HUES48 (cell line): ENCODE measurements around the gene MINDY3.

Source experiments
- H3K27ac ChIP-seq: one replicate; pipeline ENCODE4 v1.7.0; 2013; ENCODE audit warnings: low read depth, low read length, inconsistent platforms
- H3K27me3 ChIP-seq: 2 replicates; pipeline ENCODE4 v1.6.1; 2013; ENCODE audit warnings: mild to moderate bottlenecking, low read length; ENCODE audit not compliant: control insufficient read depth, insufficient read depth
- H3K36me3 ChIP-seq: 2 replicates; pipeline ENCODE4 v1.6.1; 2013; ENCODE audit warnings: low read length; ENCODE audit not compliant: control insufficient read depth, insufficient read depth
- H3K4me1 ChIP-seq: 2 replicates; pipeline ENCODE4 v1.6.1; 2013; ENCODE audit warnings: mild to moderate bottlenecking, low read length; ENCODE audit not compliant: control insufficient read depth, insufficient read depth
- H3K4me3 ChIP-seq: 2 replicates; pipeline ENCODE4 v1.5.1; 2013; ENCODE audit warnings: mild to moderate bottlenecking, low read depth, low read length
- H3K9ac ChIP-seq: 2 replicates; pipeline ENCODE4 v1.6.1; 2013; ENCODE audit warnings: mild to moderate bottlenecking, low read depth, low read length, moderate library complexity
- H3K9me3 ChIP-seq: 2 replicates; pipeline ENCODE4 v1.6.1; 2013; ENCODE audit warnings: low read length; ENCODE audit not compliant: control insufficient read depth, insufficient read depth

MINDY3 gene

DNA sequence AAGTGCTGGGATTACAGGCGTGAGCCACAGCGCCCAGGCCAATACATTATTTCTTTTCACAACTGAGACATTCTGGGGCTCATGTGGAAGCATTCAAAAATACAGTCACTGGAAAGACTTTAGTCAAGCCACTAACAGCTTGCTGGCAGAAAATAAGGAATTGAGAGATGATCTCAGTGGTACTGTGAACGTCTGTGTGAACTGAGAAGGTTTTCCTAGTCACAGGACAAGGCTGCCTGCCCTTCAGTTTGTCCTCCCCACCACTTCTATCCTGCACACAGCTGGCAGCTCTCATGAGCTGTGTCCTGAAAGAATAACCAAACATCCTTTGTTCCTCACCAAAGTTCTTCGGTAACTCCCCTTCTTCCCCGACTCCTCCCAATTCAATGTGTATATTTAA, 109.3 kb downstream of the MINDY3 start:
- Histone ChIP-seq H3K4me3 (no peak overlapping the region), H3K27me3 (no peaks in the 10 kb centered on the region), H3K4me1 (no peaks in the 10 kb centered on the region), H3K36me3 (no peaks in the 10 kb centered on the region), H3K9me3 (no peaks in the 10 kb centered on the region), H3K9ac (no peak overlapping the region), H3K27ac (no peak overlapping the region)

DNA sequence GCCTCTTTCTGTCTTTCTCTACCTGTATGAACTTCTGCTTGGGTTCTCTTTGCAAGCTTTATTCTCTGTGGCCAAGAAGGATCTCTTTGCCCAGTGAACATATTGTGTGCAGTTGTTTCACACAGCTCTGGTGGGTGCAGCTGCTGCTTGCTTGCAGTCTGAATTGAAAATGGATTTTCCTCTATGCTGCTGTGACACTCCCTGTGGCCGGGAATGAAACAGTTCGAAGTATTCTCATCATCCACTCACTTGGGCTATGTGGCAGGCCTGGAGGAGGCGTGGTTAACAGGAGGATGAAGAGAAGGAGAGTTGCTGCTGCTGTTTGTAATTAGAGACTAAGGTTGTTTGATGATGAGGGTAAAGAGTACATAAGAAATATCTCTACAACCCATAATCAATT, 112.2 kb downstream of the MINDY3 start:
- Histone ChIP-seq H3K4me3 (no peak overlapping the region), H3K36me3 (no peaks in the 10 kb centered on the region), H3K4me1 (no peaks in the 10 kb centered on the region), H3K27me3 (no peaks in the 10 kb centered on the region), H3K9ac (no peak overlapping the region), H3K9me3 (no peaks in the 10 kb centered on the region), H3K27ac (no peak overlapping the region)

DNA sequence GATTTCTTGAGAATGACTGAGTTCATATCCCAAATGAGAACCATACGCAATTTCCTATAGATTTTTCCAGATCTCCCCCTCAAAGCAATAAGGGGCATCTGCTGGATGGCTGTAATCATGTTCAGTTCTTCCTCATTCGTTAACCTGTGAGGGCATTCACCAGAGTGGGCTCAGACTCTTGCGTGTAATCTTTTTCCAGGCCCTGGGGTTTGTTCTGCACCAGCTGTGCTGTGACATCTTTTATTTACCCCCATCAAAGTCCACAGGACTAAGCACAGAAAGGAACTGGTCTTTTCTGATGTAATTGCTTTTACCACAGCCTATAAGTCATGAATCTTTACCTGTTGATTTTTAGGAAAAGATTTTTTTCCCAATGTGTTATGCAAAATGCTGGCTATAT, 112.7 kb downstream of the MINDY3 start:
- Histone ChIP-seq H3K27ac (no peak overlapping the region), H3K4me3 (no peak overlapping the region), H3K27me3 (no peaks in the 10 kb centered on the region), H3K9ac (no peak overlapping the region), H3K36me3 (no peaks in the 10 kb centered on the region), H3K4me1 (no peaks in the 10 kb centered on the region), H3K9me3 (no peaks in the 10 kb centered on the region)

DNA sequence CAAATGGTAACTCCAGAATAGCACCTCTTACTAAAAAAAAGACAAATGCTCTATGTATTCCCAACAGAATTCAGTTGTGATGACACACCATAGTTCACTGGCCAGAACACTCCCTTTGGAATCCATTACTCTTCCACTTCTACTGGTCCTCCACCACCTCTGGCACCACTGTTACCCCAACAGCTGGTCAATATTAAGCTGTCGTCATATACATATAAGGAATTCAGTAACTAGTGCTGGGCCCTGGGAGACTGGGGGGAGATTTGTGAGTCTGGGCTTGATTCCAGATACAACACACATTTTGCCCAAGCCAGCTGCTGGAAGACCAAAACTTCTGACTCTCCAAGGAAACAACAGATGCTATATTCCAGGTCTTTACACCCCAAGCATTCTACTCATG, 114.6 kb downstream of the MINDY3 start:
- H3K9me3 ChIP-seq, result no peaks in the 10 kb centered on the region
- H3K4me3 ChIP-seq, result no peak overlapping the region
- no peaks in the 10 kb centered on the region for H3K36me3 ChIP-seq
- H3K4me1 ChIP-seq, result no peaks in the 10 kb centered on the region
- no peaks in the 10 kb centered on the region for H3K27me3 ChIP-seq
- no peak overlapping the region for H3K27ac ChIP-seq
- H3K9ac ChIP-seq, result no peak overlapping the region

DNA sequence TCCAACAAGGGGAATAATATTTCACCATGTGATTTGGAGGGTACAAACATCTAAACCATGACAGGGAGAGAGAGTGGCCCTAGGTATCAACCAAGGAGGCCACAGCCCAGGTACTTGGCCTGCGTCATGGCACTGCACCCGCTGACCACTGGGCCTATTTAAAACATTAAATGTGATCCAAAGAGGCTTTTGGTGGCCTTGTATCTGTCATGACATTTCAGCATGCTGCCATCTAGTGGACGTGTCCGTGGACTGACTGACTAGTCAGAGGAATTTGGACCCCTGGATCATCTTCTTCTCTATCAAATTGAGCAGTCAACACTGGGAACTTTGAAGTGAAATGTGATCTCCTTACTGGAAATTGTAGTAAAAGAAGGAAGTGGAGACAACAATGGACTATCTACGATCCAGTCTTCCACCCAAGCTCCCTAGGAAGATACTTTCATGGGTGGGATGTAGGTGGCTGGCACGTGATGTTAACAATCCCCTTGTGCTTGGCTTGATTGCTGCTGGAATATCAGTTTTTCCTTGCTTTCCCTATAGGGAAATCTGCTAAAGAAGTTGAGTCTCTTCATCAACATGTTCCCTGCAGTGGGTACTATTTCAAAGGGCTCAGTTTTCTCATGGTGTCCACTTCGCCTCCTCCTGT, 116.0 kb downstream of the MINDY3 start:
- Histone ChIP-seq H3K27ac (no peak overlapping the region), H3K9me3 (no peaks in the 10 kb centered on the region), H3K9ac (no peak overlapping the region), H3K4me1 (no peaks in the 10 kb centered on the region), H3K27me3 (no peaks in the 10 kb centered on the region), H3K36me3 (no peaks in the 10 kb centered on the region), H3K4me3 (no peak overlapping the region)

DNA sequence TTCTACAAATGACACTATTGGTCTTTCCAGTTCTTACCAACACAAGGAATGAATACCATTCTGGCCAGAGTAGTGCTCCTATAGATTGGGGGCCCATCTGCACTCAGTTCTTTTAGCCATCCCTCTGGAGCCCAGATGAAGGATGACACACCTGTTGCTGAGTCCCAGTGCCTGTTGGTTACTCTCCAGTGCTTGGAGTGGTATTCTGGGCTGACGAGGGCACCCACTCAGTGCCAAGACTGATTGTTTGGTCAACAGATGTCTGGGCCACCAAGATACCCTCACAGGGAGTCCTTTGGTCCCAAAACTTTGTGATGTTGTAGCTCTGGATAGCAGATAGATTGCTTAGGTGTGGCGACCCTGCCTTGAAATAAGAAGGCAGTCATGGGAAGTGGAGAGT, 116.9 kb downstream of the MINDY3 start:
- Histone ChIP-seq H3K27me3 (no peaks in the 10 kb centered on the region), H3K36me3 (no peaks in the 10 kb centered on the region), H3K9ac (no peak overlapping the region), H3K4me1 (no peaks in the 10 kb centered on the region), H3K27ac (no peak overlapping the region), H3K9me3 (no peaks in the 10 kb centered on the region), H3K4me3 (no peak overlapping the region)

DNA sequence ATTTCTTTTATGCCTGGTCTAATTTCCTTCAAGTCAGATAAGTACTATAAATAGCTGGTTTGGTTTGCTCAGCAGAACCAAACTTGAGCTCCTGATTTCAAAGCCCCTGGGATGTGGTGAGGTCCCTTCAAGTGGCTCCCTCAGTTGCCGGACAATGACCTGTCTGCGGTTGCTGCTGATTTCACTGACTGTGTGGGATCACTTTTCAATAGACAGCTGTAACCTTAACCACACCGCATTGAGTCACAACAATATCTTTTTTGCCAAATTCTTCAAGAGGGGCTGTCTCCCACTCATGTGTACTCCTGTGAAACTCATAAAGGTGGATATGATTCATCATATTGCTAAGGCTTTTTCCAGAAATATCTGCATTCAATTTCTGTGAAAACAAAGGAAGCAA, 117.5 kb downstream of the MINDY3 start:
- H3K9me3 ChIP-seq, result no peaks in the 10 kb centered on the region
- no peaks in the 10 kb centered on the region for H3K27me3 ChIP-seq
- no peaks in the 10 kb centered on the region for H3K36me3 ChIP-seq
- H3K4me1 ChIP-seq, result no peaks in the 10 kb centered on the region
- H3K9ac ChIP-seq, result no peak overlapping the region
- no peak overlapping the region for H3K4me3 ChIP-seq
- no peak overlapping the region for H3K27ac ChIP-seq

DNA sequence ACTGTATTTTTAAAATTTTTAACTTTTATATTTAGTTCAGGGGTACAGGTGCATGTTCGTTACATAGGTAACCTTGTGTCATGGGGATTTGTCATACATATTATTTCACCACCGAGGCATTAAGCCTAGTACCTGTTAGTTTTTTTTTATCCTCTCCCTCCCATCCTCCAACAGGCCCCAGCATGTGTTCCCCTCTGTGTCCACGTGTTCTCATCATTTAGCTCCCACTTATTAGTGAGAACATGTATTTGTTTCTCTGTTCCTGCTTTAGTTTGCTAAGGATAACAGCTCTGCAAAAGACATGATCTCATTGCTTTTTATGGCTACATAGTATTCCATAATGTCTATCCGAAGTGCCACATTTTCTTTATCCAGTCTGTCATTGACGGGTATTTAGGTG, 118.2 kb downstream of the MINDY3 start:
- H3K27me3 ChIP-seq, result no peaks in the 10 kb centered on the region
- H3K27ac ChIP-seq, result no peak overlapping the region
- no peak overlapping the region for H3K9ac ChIP-seq
- H3K4me1 ChIP-seq, result no peaks in the 10 kb centered on the region
- H3K4me3 ChIP-seq, result no peak overlapping the region
- no peaks in the 10 kb centered on the region for H3K36me3 ChIP-seq
- H3K9me3 ChIP-seq, result no peaks in the 10 kb centered on the region

DNA sequence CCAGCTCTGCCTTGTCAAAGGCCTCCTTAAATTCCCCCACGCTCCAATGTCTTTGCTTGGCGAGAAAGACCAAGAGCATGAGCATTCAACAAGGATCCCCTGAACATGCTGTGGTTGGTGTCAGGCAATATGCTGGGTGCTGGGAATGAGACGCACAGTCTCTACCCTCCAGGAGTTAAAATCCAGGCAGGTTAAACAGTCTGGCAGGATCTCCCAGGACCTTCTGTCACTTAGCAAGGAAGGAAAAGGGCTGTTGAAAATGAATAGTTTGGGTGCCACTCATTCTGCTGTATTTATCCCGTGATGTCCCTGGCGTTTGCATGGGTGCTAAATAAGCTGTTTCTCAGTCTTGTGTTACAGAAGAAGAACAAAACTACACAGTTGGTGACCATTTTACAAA, 118.7 kb downstream of the MINDY3 start:
- Histone ChIP-seq H3K36me3 (no peaks in the 10 kb centered on the region), H3K9me3 (no peaks in the 10 kb centered on the region), H3K4me1 (no peaks in the 10 kb centered on the region), H3K4me3 (no peak overlapping the region), H3K27ac (no peak overlapping the region), H3K9ac (no peak overlapping the region), H3K27me3 (no peaks in the 10 kb centered on the region)

DNA sequence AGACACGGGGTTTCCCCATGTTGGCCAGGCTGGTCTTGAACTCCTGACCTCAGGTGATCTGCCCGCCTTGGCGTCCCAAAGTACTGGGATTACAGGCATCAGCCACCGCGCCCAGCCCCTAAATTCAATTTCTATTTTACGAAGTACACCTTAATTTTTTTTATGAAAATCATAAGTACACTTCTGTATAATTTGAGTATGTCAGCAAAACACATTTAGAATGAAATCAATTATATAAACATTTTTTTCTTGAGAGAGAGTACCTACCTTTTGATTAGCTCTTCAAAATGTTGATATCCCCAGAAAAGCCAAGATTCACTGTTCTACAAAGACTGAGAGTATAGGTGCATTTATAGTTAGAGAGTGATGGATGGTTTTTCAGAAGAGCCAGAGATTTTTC, 120.0 kb downstream of the MINDY3 start:
- Histone ChIP-seq H3K4me1 (no peaks in the 10 kb centered on the region), H3K27me3 (no peaks in the 10 kb centered on the region), H3K4me3 (no peak overlapping the region), H3K27ac (no peak overlapping the region), H3K36me3 (no peaks in the 10 kb centered on the region), H3K9ac (no peak overlapping the region), H3K9me3 (no peaks in the 10 kb centered on the region)

DNA sequence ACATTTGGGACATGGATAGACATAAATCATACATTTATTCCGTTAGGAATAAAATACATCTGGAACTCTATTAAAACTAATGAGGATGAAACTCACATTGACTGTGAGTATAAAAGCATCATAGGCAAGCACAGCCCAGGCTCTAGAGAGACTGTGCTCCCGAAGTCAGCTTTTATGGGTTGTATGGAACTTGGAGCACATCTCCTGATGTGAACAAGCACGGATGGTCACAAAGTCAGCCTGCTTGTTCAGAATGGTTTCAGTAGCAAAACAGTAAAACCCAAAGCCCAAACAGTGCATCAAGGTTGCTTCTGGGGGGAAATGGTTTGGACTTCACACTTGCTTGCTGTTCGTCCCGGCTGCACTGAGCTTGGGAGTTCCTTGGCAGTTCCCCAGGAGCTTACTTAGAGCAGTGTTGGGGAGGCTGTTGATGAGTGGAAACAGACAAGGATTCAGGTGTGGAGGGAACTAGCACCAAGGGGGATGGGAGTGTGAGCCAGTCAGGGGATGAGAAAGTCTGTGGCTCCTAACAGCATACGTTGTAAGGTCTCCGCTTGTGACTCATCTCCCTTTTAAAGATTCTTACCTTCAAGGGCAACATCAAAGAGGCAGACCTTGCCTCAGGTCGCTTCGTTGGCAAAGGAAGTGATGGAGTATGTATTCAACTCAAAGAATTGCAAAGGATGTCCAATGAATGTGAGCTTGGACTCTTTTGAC, 120.9 kb downstream of the MINDY3 start:
- no peaks in the 10 kb centered on the region for H3K36me3 ChIP-seq
- H3K4me1 ChIP-seq, result no peaks in the 10 kb centered on the region
- no peaks in the 10 kb centered on the region for H3K27me3 ChIP-seq
- H3K9ac ChIP-seq, result no peak overlapping the region
- no peaks in the 10 kb centered on the region for H3K9me3 ChIP-seq
- no peak overlapping the region for H3K27ac ChIP-seq
- no peak overlapping the region for H3K4me3 ChIP-seq
